Melanocyte of skin (primary cell): Measurements from ENCODE around the gene TNFRSF11A. TPM values are rescaled to one million over a fixed set of nuclear protein-coding genes. Genes with fewer than 3 reads are reported as not detected.

Experiments
- small RNA-seq, 2 donors: library from RNA; depleted of rRNA; stranded (forward); fragments of <200 nt; gene quantifications; one replicate each; pipeline ENCODE3, GENCODE V24; 2012
- total RNA-seq, 2 donors: library from RNA; depleted of rRNA; stranded (reverse); fragments of >200 nt; gene quantifications; 2 replicates each; pipeline ENCODE4 v1.2.3, GENCODE V29; 2012

Gene TNFRSF11A
- total RNA-seq = 1 to 10 TPM in 1 of 2 donors, under 1 TPM in 1; 0.34 to 1.7 TPM

DNA sequence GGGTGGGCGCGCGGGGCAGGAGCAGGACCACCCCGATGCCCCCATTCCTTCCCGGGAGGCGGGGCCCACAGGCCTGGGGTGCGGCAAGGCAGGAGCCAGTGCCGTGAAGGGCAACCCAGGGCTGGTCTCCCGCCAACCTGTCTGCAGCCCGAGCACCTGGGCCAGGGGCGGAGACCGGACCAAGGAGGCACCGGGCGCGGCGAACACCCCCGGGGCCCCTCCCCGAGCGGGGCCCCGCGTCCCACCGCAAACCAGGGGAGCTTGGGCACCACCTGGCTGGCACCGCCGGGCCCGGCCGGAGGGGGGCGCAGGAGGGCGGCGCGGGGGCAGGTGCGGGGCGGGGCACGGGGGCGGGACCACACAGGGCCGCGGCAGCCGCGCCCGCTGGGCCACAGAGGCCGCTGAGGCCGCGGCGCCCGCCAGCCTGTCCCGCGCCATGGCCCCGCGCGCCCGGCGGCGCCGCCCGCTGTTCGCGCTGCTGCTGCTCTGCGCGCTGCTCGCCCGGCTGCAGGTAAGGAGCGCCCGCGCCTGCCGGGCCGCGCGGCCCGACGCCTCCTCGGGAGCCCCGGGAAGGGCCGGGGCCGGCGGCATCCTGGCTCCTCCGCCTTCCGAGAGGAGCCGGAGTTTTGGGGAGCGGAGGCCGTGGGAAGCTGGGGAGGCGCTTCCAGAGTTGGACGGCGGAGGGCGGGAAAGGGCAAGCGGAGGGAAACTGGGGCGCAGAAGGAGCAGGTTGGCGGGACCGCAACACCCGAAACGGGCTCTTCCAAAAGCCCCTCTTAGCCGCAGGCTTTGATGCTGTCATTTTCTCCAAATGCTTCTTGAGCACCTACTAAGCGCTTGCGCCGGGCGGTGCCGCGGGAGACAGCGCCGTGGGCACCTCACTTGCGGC, at the start of gene TNFRSF11A:
TNFRSF11A (plus strand) TSS at position 394 of the 889 bp plus-strand sequence; CDS start at position 437, 43 bp downstream.

Small RNAs within 50 kb of the gene (small RNA-seq; reads per million reads assigned to genes)
- gene AC100843.2 (0 reads per million in 2 donors), gene RF00019 (0 reads per million in 2 donors)

Other genes starting within 250 kb of the TNFRSF11A start
- gene PIGN, start 138.3 kb upstream of the TNFRSF11A start, total RNA-seq = 10 to 100 TPM; 23.7 to 32.6 TPM
- gene RELCH, start 138.1 kb upstream of the TNFRSF11A start, total RNA-seq = 10 to 100 TPM; 33.3 to 37.5 TPM
- gene ZCCHC2, start 197.7 kb downstream of the TNFRSF11A start, total RNA-seq = 10 to 100 TPM; 16.0 to 22.0 TPM